HepG2 (cell line): ENCODE data around the gene ST6GALNAC2. TPM values are rescaled to one million over a fixed set of nuclear protein-coding genes. Genes with fewer than 3 reads are reported as not detected.

Experiments
- CEBPG ChIP-seq: IDR thresholded peaks from 2 replicates; pipeline ENCODE4 v1.6.1; 2016
- HNF4A ChIP-seq: sonication (generic); formaldehyde crosslinking; IDR thresholded peaks from 2 replicates; pipeline ENCODE4 v1.4.0; 2020; ENCODE audit warnings: missing genetic modification reagents
- MIXL1 ChIP-seq: IDR thresholded peaks from 2 replicates; pipeline ENCODE4 v1.6.1; 2016
- PRDM15 ChIP-seq: sonication (generic); formaldehyde crosslinking; IDR thresholded peaks from 2 replicates; pipeline ENCODE4 v1.4.0; 2020; ENCODE audit warnings: missing genetic modification reagents
- RFX1 ChIP-seq: fragments of 450-650 bp; IDR thresholded peaks from 2 replicates; pipeline ENCODE4 v1.6.1; 2017
- TGIF2 ChIP-seq: IDR thresholded peaks from 2 replicates; pipeline ENCODE4 v1.6.1; 2016; ENCODE audit warnings: control low read depth, missing compliant biosample characterization
- ZNF350 ChIP-seq: sonication (generic); formaldehyde crosslinking; IDR thresholded peaks from 2 replicates; pipeline ENCODE4 v1.4.0; 2020; ENCODE audit warnings: mild to moderate bottlenecking, low read depth, missing genetic modification reagents, borderline replicate concordance
- polyA plus RNA-seq, 8 experiments: library from polyadenylated mRNA; depleted of rRNA in 3 of 8; stranded (reverse) in 7 of 8; unstranded in 1 of 8; fragments of >200 nt; fragmentation: Illumina TruSeq in 4 of 8; extraction: Trizol in 4 of 8; gene quantifications; 2 replicates each; pipeline versions ENCODE4 v1.2.1 to v1.2.3, GENCODE V29; 2011 to 2016; ENCODE audit warnings: low read depth in 4 of 8, missing spikeins in 1 of 8, mixed read lengths in 1 of 8; ENCODE audit not compliant: insufficient read depth in 1 of 8
- total RNA-seq, 5 experiments: library from RNA; depleted of rRNA; stranded (reverse); fragments of >200 nt; fragmentation: Illumina TruSeq; extraction: Trizol; gene quantifications; 2 replicates each; pipeline ENCODE4 v1.2.3, GENCODE V29; 2016; ENCODE audit warnings: low read depth in 1 of 5
- TF ChIP-seq, protein P1 (sequence below), 2 experiments: fragments of 450-650 bp in 1 of 2; sonication (generic) in 1 of 2; formaldehyde crosslinking in 1 of 2; IDR thresholded peaks; 2 replicates each; pipeline versions ENCODE4 v1.6.1 to v1.8.0; 2016 to 2022; ENCODE audit warnings: antibody characterized with exemption in 1 of 2, mild to moderate bottlenecking in 1 of 2, missing genetic modification reagents in 1 of 2
- TF ChIP-seq, protein P2 (sequence below): sonication (generic); formaldehyde crosslinking; IDR thresholded peaks from 2 replicates; pipeline ENCODE4 v1.9.0; 2021; ENCODE audit warnings: missing genetic modification reagents, borderline replicate concordance
- TF ChIP-seq, protein P3 (sequence below): sonication (generic); formaldehyde crosslinking; IDR thresholded peaks from 2 replicates; pipeline ENCODE4 v1.4.0; 2020; ENCODE audit warnings: low read depth, mild to moderate bottlenecking, missing genetic modification reagents
- TF ChIP-seq, protein P4 (sequence below): sonication (generic); formaldehyde crosslinking; IDR thresholded peaks from 2 replicates; pipeline ENCODE4 v1.8.0; 2022; ENCODE audit warnings: mild to moderate bottlenecking, missing genetic modification reagents, moderate library complexity

The ST6GALNAC2 gene
- total and polyA plus RNA-seq, 2 of the 13 experiments (the other 11 are each of a cell fraction or from before 2014, with no cell fraction given): 0.12 to 0.49 TPM

DNA sequence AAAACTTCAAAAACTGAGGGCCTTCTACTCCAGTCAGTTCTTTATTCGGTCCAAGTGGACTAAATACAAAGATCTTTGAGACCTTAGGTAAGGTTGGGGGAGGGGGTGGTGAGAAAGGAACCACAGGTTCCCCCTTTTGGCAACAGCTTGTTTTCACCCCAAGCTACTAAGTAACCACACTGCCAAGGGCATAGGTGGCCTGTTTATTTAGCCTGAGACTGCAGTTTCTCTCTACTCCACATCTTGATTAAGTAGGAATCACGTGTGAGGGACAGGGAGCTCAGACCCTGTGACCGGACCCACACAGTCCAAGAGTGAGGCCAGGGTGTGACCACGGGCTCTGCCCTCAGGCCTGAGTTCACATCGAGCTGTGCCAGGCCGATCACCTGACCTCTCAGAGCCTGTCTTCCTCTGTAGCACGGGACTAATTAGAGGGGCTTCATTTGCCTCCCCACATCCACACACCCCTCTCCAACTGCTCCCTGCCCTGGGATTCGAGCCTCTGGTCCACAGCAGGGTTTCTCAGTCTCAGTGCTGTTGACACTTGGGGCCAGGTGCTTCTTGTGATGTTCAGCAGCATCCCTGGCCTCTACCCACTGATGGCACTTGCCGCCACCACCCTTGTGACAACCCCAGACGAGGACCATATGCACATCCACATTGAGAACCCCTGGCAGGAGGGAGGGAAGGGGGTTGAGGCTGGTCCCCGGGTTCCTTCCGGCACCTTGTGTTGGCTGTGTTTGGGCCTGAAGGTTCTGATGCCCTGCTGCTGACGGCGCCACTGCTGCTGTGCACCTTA is 17.8 kb downstream of the ST6GALNAC2 start (continued):
- TF ChIP-seq, protein P1, sequence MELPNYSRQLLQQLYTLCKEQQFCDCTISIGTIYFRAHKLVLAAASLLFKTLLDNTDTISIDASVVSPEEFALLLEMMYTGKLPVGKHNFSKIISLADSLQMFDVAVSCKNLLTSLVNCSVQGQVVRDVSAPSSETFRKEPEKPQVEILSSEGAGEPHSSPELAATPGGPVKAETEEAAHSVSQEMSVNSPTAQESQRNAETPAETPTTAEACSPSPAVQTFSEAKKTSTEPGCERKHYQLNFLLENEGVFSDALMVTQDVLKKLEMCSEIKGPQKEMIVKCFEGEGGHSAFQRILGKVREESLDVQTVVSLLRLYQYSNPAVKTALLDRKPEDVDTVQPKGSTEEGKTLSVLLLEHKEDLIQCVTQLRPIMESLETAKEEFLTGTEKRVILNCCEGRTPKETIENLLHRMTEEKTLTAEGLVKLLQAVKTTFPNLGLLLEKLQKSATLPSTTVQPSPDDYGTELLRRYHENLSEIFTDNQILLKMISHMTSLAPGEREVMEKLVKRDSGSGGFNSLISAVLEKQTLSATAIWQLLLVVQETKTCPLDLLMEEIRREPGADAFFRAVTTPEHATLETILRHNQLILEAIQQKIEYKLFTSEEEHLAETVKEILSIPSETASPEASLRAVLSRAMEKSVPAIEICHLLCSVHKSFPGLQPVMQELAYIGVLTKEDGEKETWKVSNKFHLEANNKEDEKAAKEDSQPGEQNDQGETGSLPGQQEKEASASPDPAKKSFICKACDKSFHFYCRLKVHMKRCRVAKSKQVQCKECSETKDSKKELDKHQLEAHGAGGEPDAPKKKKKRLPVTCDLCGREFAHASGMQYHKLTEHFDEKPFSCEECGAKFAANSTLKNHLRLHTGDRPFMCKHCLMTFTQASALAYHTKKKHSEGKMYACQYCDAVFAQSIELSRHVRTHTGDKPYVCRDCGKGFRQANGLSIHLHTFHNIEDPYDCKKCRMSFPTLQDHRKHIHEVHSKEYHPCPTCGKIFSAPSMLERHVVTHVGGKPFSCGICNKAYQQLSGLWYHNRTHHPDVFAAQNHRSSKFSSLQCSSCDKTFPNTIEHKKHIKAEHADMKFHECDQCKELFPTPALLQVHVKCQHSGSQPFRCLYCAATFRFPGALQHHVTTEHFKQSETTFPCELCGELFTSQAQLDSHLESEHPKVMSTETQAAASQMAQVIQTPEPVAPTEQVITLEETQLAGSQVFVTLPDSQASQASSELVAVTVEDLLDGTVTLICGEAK (IDR thresholded peaks at IDR 0.05): no peak
- TF ChIP-seq, protein P1 (CRISPR knock-in tag; IDR thresholded peaks at IDR 0.05): no peak
- peak; percentile 32; the same call in 1 of the 2 replicates for TF ChIP-seq ZNF350
- no peak for TF ChIP-seq PRDM15
- TF ChIP-seq, protein P2, sequence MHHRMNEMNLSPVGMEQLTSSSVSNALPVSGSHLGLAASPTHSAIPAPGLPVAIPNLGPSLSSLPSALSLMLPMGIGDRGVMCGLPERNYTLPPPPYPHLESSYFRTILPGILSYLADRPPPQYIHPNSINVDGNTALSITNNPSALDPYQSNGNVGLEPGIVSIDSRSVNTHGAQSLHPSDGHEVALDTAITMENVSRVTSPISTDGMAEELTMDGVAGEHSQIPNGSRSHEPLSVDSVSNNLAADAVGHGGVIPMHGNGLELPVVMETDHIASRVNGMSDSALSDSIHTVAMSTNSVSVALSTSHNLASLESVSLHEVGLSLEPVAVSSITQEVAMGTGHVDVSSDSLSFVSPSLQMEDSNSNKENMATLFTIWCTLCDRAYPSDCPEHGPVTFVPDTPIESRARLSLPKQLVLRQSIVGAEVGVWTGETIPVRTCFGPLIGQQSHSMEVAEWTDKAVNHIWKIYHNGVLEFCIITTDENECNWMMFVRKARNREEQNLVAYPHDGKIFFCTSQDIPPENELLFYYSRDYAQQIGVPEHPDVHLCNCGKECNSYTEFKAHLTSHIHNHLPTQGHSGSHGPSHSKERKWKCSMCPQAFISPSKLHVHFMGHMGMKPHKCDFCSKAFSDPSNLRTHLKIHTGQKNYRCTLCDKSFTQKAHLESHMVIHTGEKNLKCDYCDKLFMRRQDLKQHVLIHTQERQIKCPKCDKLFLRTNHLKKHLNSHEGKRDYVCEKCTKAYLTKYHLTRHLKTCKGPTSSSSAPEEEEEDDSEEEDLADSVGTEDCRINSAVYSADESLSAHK (CRISPR knock-in tag): no peak
- TF ChIP-seq, protein P3, sequence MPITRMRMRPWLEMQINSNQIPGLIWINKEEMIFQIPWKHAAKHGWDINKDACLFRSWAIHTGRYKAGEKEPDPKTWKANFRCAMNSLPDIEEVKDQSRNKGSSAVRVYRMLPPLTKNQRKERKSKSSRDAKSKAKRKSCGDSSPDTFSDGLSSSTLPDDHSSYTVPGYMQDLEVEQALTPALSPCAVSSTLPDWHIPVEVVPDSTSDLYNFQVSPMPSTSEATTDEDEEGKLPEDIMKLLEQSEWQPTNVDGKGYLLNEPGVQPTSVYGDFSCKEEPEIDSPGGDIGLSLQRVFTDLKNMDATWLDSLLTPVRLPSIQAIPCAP (CRISPR knock-in tag): no peak
- TF ChIP-seq RFX1: no peak
- peak; percentile 85 for TF ChIP-seq HNF4A (CRISPR knock-in tag)
- TF ChIP-seq, protein P4, sequence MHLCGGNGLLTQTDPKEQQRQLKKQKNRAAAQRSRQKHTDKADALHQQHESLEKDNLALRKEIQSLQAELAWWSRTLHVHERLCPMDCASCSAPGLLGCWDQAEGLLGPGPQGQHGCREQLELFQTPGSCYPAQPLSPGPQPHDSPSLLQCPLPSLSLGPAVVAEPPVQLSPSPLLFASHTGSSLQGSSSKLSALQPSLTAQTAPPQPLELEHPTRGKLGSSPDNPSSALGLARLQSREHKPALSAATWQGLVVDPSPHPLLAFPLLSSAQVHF: no peak
- TF ChIP-seq CEBPG (CRISPR knock-in tag): no peak
- peak; percentile 17; the same call in 1 of the 2 replicates for TF ChIP-seq MIXL1
- 0 out of 2 replicates have a peak, but pooled peaks have one; percentile 22 for TF ChIP-seq TGIF2 (CRISPR knock-in tag)
